ENCODE data around the gene CNPY1. TPM values are rescaled to one million over a fixed set of nuclear protein-coding genes. Genes with fewer than 3 reads are reported as not detected.

Gene CNPY1
- total RNA-seq, 1 experiment from 2014 or later: not detected

- ChIA-PET POLR2A (no interaction called here), CTCF (interaction anchor here (0.6 kb wide), 1 partner anchor 56 kb away, joined by 3 read pairs; no protein-coding TSS in a partner anchor)
- H3K36me3 ChIP-seq (ENCODE audit: control insufficient read depth, insufficient read depth, low read length): no peaks in the 10 kb centered on the region
- no peaks in the 10 kb centered on the region for H3K36me3 Mint-ChIP-seq (ENCODE audit: insufficient read depth, unreplicated experiment)
- no peaks in the 10 kb centered on the region for H3K27me3 Mint-ChIP-seq (ENCODE audit: insufficient read depth, unreplicated experiment)
- BruUV-seq (replicated peaks): no TSS peak
- H3K27me3 ChIP-seq (replicated peaks; ENCODE audit: control insufficient read depth, insufficient read depth, low read length): no peaks in the 10 kb centered on the region
- H3K4me1 ChIP-seq: peaks cover 29% of the 10 kb centered on the region
- no peak overlapping the region for H3K4me3 ChIP-seq (ENCODE audit: low read depth, low read length)
- peak overlapping the region; percentile 2 for H3K27ac Mint-ChIP-seq (ENCODE audit: unreplicated experiment)
- H3K9me3 ChIP-seq: no peaks in the 10 kb centered on the region
- no peak overlapping the region for H3K4me3 Mint-ChIP-seq (ENCODE audit: unreplicated experiment)
- TF ChIP-seq, protein P1, sequence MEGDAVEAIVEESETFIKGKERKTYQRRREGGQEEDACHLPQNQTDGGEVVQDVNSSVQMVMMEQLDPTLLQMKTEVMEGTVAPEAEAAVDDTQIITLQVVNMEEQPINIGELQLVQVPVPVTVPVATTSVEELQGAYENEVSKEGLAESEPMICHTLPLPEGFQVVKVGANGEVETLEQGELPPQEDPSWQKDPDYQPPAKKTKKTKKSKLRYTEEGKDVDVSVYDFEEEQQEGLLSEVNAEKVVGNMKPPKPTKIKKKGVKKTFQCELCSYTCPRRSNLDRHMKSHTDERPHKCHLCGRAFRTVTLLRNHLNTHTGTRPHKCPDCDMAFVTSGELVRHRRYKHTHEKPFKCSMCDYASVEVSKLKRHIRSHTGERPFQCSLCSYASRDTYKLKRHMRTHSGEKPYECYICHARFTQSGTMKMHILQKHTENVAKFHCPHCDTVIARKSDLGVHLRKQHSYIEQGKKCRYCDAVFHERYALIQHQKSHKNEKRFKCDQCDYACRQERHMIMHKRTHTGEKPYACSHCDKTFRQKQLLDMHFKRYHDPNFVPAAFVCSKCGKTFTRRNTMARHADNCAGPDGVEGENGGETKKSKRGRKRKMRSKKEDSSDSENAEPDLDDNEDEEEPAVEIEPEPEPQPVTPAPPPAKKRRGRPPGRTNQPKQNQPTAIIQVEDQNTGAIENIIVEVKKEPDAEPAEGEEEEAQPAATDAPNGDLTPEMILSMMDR (IDR thresholded peaks at IDR 0.05; ENCODE audit: insufficient read depth in 1 of 2, low read depth in 1 of 2, low read length in 1 of 2, severe bottlenecking in 1 of 2, unreplicated experiment in 1 of 2): no peak
- no peaks in the 10 kb centered on the region for H3K9me3 Mint-ChIP-seq (ENCODE audit: unreplicated experiment)
- intact Hi-C loops (cut with micrococcal nuclease; ENCODE audit: unreplicated experiment): no loop called here
- no peak for DNase-seq
- H3K4me1 Mint-ChIP-seq (ENCODE audit: low read depth, unreplicated experiment): peaks cover 7% of the 10 kb centered on the region
Measured at GRCh38 chr7:155593461-155594162, 47.3 kb upstream of the CNPY1 start.

GRCh38 chr7:155591055-155591775 lies 44.9 kb upstream of the CNPY1 start:
- Mint-ChIP-seq H3K27me3 (ENCODE audit: insufficient read depth, unreplicated experiment) (no peaks in the 10 kb centered on the region), H3K36me3 (ENCODE audit: insufficient read depth, unreplicated experiment) (no peaks in the 10 kb centered on the region), H3K9me3 (ENCODE audit: unreplicated experiment) (no peaks in the 10 kb centered on the region), H3K4me1 (ENCODE audit: low read depth, unreplicated experiment) (peaks cover 7% of the 10 kb centered on the region), H3K4me3 (ENCODE audit: unreplicated experiment) (no peak overlapping the region), H3K27ac (ENCODE audit: unreplicated experiment) (no peak overlapping the region)
- H3K36me3 ChIP-seq (ENCODE audit: control insufficient read depth, insufficient read depth, low read length): no peaks in the 10 kb centered on the region
- intact Hi-C loops (cut with micrococcal nuclease; ENCODE audit: unreplicated experiment): no loop called here
- H3K4me1 ChIP-seq: peaks cover 18% of the 10 kb centered on the region; the same call in 1 of the 2 replicates
- peak in 1 of 2 experiments; percentile 39 for DNase-seq
- no peaks in the 10 kb centered on the region for H3K9me3 ChIP-seq
- no TSS peak for BruUV-seq (replicated peaks)
- H3K4me3 ChIP-seq (ENCODE audit: low read depth, low read length): no peak overlapping the region
- TF ChIP-seq, protein P1 (IDR thresholded peaks at IDR 0.05; ENCODE audit: insufficient read depth in 1 of 2, low read depth in 1 of 2, low read length in 1 of 2, severe bottlenecking in 1 of 2, unreplicated experiment in 1 of 2): no peak
- ChIA-PET POLR2A (no interaction called here), CTCF (no interaction called here)
- no peaks in the 10 kb centered on the region for H3K27me3 ChIP-seq (replicated peaks; ENCODE audit: control insufficient read depth, insufficient read depth, low read length)

- peaks cover 4% of the 10 kb centered on the region for H3K36me3 Mint-ChIP-seq (ENCODE audit: insufficient read depth, unreplicated experiment)
- H3K9me3 ChIP-seq: no peaks in the 10 kb centered on the region
- H3K27ac Mint-ChIP-seq (ENCODE audit: unreplicated experiment): no peak overlapping the region
- H3K4me1 Mint-ChIP-seq (ENCODE audit: low read depth, unreplicated experiment): peaks cover 5% of the 10 kb centered on the region
- intact Hi-C loops (cut with micrococcal nuclease; ENCODE audit: unreplicated experiment): loop anchor here (1.0 kb wide), 1 partner anchor 25 kb away; no protein-coding TSS in a partner anchor
- BruUV-seq (replicated peaks): no TSS peak
- CTCF ChIA-PET: no interaction called here
- peak in 1 of 2 experiments; percentile 27 for DNase-seq
- POLR2A ChIA-PET: no interaction called here
- no peak overlapping the region for H3K4me3 Mint-ChIP-seq (ENCODE audit: unreplicated experiment)
- peaks cover 18% of the 10 kb centered on the region; the same call in 1 of the 2 replicates for H3K4me1 ChIP-seq
- H3K27me3 Mint-ChIP-seq (ENCODE audit: insufficient read depth, unreplicated experiment): no peaks in the 10 kb centered on the region
- TF ChIP-seq, protein P1 (IDR thresholded peaks at IDR 0.05; ENCODE audit: insufficient read depth in 1 of 2, low read depth in 1 of 2, low read length in 1 of 2, severe bottlenecking in 1 of 2, unreplicated experiment in 1 of 2): no peak
- no peaks in the 10 kb centered on the region for H3K27me3 ChIP-seq (replicated peaks; ENCODE audit: control insufficient read depth, insufficient read depth, low read length)
- no peaks in the 10 kb centered on the region for H3K36me3 ChIP-seq (ENCODE audit: control insufficient read depth, insufficient read depth, low read length)
- no peaks in the 10 kb centered on the region for H3K9me3 Mint-ChIP-seq (ENCODE audit: unreplicated experiment)
- H3K4me3 ChIP-seq (ENCODE audit: low read depth, low read length): no peak overlapping the region
Measured at GRCh38 chr7:155590215-155591018, 44.1 kb upstream of the CNPY1 start.

Measured in Caco-2 (cell line).